Epithelial cell of prostate (primary cell): ENCODE results near the gene ERV3-1.
A peak's percentile ranks its signal among the peaks of the same experiment; 100 is the strongest.
"Not testable (repeated sequence)": the region's sequence is repeated elsewhere in the genome, so short reads cannot be mapped to it uniquely, and the experiment has no call there.

ENCODE experiments used
- DNase-seq: peaks from one replicate; pipeline ENCODE4 v3.0.0-alpha.2; 2011; ENCODE audit warnings: low read depth, low spot score
- H3K27ac ChIP-seq: fragments of 450-650 bp; 2 replicates; pipeline ENCODE4 v1.5.1; 2017; ENCODE audit warnings: mild to moderate bottlenecking

The ERV3-1 gene, protein sequence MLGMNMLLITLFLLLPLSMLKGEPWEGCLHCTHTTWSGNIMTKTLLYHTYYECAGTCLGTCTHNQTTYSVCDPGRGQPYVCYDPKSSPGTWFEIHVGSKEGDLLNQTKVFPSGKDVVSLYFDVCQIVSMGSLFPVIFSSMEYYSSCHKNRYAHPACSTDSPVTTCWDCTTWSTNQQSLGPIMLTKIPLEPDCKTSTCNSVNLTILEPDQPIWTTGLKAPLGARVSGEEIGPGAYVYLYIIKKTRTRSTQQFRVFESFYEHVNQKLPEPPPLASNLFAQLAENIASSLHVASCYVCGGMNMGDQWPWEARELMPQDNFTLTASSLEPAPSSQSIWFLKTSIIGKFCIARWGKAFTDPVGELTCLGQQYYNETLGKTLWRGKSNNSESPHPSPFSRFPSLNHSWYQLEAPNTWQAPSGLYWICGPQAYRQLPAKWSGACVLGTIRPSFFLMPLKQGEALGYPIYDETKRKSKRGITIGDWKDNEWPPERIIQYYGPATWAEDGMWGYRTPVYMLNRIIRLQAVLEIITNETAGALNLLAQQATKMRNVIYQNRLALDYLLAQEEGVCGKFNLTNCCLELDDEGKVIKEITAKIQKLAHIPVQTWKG

DNA sequence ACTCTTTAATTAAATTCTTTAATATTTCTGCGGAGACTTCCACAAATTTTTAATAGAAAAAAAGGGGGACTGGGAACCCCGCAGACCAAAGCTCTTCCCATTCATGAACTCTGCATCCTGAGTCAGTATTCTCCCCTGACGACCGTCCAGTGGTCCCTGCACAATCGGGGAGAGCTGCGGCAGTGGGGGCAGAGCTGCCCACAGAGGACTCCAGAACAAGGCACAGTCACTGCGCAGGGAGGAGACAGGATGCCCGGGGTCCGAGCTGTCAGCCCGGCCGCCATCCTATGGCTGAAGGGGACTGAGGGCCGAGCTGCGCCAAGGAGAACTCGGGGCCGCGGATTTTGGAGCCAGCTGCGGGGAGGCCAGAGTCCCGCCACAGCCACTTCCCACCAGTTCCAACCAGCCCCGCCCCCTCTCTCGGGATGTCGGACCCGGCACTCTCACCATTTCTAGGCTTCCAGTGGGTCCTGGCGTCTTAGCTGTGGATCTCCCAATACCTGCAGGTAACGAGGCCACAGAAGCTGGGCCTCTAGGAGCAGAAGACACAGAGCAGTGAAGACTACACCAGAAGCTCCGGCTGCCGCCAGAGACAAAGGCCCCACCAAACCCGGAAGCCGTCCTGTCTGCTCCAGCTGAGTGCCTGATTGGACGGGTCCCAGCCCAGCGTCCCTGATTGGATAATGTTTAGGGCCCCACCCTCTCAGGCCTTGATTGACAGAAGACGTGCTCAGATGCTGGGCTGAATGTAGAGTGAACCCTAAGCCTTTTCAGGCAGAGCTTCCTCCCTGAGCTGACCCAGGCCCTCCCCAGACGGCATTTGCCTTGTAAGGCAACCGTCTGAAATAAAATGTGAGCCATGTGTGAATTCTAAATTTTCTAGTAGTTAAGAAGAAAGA is at the start of gene ERV3-1:
TSS of gene ERV3-1 (minus strand) at position 594 of the 899 bp plus-strand sequence. CDS start 13,661 bp downstream, outside the sequence.
- H3K27ac ChIP-seq = peak within 1 kb of the TSS; percentile 63
- DNase-seq = peak; percentile 66

- not testable (repeated sequence) for H3K27ac ChIP-seq, DNase-seq
Measured at GRCh38 chr7:65055786-65056185, 49.3 kb upstream of the ERV3-1 start.

GRCh38 chr7:65054466-65054994 is 48.0 kb upstream of the ERV3-1 start:
- H3K27ac ChIP-seq, DNase-seq: not testable (repeated sequence)

GRCh38 chr7:65051654-65052053 is 45.2 kb upstream of the ERV3-1 start:
- H3K27ac ChIP-seq, DNase-seq: not testable (repeated sequence)

DNA sequence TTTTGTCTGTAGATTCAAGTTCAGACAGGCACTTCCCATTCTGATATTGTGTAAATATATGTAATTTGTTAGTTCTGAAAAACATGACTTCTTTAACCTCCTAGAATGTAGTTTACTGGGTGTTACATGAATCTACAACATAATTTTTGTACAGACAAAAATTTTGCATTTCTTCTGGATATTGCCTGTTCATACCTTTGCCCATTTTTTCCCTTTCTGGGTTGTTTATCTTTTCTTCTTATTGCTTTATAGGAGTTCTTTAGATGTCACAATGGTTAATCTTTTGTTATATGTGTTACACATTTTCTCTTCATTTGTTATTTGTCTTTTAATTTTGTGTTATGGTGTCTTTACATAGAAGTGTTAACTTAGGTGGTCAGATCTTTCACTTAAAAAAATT is 44.7 kb upstream of the ERV3-1 start:
- not testable (repeated sequence) for H3K27ac ChIP-seq, DNase-seq

DNA sequence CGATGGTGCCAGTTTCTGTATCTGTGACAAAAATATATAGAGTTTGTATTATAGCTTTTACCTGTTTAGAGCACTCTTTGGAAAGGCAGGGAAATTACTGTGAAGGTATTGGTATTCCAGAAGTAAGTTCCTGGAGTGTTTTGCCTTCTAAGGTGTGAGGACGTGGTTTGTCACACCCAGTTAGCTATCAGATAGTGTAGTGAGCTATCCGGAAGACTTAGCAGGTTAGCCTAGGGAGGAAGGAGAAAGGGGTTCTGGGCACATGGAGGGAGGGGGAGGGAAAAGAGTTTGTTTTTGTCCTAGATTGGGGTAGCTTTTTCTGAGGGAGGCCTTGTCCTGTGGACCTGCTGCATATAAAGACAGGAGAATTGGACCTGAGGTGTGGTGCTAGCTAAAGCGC is 39.8 kb upstream of the ERV3-1 start:
- not testable (repeated sequence) for H3K27ac ChIP-seq, DNase-seq

- not testable (repeated sequence) for DNase-seq, H3K27ac ChIP-seq
Measured at GRCh38 chr7:65045589-65045988, 39.1 kb upstream of the ERV3-1 start.

- H3K27ac ChIP-seq = peak overlapping the region; percentile 46
- DNase-seq = not testable (repeated sequence)
Measured at GRCh38 chr7:65038767-65039166, 32.3 kb upstream of the ERV3-1 start.

DNA sequence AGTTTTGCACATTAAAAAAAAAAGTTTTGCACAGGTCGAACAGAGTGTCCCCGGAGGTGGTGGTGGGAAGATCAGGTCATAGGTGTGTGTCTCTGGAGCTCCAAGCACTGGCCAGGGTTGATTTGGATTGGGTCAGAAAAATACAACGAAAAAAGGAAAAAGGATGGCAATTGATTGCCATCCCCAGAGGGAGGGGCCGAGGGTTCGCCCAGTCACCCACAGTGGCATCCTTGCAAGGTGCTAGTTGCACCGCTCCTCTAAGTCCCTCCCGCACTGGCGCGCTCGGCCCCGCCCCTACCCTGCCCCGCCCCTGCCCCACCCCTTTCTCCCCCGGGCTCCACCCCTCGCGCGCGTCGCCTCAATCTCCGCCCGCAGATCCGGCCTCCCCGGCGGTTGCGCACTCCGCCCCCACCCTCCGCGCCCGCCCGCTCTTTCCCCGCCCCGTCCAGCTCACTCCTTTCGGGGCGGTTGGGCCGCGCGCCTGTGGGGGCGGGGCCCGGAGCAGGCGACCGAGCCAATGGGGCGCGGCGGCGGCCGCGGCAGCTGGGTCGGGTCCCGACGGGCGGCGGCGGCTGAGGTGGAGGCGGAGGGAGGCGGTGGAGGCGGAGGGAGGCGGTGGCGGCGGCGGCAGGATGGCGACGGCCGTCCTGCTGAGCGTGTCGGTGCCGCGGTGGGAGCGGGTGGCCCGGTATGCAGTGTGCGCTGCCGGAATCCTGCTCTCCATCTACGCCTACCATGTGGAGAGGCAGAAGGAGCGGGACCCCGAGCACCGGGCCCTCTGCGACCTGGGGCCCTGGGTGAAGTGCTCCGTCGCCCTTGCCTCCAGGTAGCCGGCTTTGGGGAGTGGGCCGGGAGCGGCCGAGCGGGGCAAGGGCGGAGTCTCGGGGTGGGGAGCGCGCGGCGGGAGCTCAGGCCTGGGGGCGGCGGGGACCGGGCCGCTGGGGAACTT is 31.5 kb upstream of the ERV3-1 start:
- peak; percentile 60 for DNase-seq
- peak overlapping the region; percentile 46 for H3K27ac ChIP-seq

GRCh38 chr7:65036526-65036925 is 30.0 kb upstream of the ERV3-1 start:
- H3K27ac ChIP-seq, DNase-seq: not testable (repeated sequence)

GRCh38 chr7:65035469-65035868 is 29.0 kb upstream of the ERV3-1 start:
- DNase-seq = not testable (repeated sequence)

DNA sequence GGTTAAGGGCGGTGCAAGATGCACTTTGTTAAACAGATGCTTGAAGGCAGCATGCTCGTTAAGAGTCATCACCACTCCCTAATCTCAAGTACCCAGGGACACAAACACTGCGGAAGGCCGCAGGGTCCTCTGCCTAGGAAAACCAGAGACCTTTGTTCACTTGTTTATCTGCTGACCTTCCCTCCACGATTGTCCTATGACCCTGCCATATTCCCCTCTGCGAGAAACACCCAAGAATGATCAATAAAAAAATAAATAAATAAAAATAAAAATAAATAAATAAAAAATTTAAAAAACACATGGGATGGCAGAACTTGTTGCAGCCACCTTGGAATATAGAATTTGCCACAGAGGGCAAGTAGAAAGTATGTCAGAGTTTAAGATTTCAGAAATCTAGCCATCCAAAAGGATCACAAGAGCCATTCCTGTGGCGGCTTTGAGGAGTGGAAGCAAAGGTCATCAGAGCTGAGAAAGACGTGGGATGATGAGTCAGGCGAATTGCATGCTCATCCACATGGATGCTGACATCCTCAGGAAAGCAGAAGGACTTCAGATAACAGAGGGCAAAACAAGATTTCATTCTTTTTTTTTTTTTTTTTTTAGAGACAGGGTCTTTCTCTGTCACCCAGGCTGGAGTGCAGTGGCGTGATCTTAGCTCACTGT is 27.8 kb upstream of the ERV3-1 start:
- DNase-seq = not testable (repeated sequence)

More at GRCh38 chr7:65035469-65035868, 29.0 kb upstream of the ERV3-1 start:
- H3K27ac ChIP-seq = not testable (repeated sequence)

GRCh38 chr7:65033391-65033790 is 26.9 kb upstream of the ERV3-1 start:
- not testable (repeated sequence) for DNase-seq

More for the DNA sequence above, 27.8 kb upstream of the ERV3-1 start:
- not testable (repeated sequence) for H3K27ac ChIP-seq

GRCh38 chr7:65025023-65025422 is 18.5 kb upstream of the ERV3-1 start:
- not testable (repeated sequence) for DNase-seq, H3K27ac ChIP-seq

More at GRCh38 chr7:65033391-65033790, 26.9 kb upstream of the ERV3-1 start:
- H3K27ac ChIP-seq = not testable (repeated sequence)

GRCh38 chr7:65020978-65021377 is 14.5 kb upstream of the ERV3-1 start:
- DNase-seq = not testable (repeated sequence)

GRCh38 chr7:65009881-65010280 is 3.4 kb upstream of the ERV3-1 start:
- not testable (repeated sequence) for H3K27ac ChIP-seq, DNase-seq

More at GRCh38 chr7:65020978-65021377, 14.5 kb upstream of the ERV3-1 start:
- not testable (repeated sequence) for H3K27ac ChIP-seq

GRCh38 chr7:65009394-65009793 is 2.9 kb upstream of the ERV3-1 start:
- H3K27ac ChIP-seq, DNase-seq: not testable (repeated sequence)

DNA sequence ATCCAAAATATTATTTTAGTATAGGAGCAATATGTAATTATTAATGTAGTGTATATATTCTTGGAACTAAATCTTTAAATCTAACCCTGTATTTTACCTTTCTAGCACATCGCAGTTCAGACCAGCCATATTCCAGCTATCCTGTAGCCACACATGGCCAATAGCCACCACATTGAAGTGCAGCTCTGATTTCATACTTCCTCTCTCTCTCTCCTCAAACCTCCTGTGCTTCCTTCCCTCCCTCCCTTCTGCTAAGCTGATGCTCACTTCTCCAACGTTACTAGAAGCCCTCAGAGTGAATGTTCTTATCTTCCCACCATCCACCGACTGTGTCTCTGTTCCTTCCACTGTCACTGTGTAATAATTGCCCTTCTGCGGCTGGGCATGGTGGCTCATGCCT is 549 bp upstream of the ERV3-1 start:
- peak overlapping the region; percentile 63 for H3K27ac ChIP-seq
- DNase-seq = not testable (repeated sequence)
